Body of pancreas (tissue), 4 donors: ENCODE measurements around the gene FAM111B.

Source experiments
- POLR2A ChIP-seq, 3 donors: fragments of 450-650 bp; IDR thresholded peaks; one replicate each; pipeline ENCODE4 v1.6.1; 2016; ENCODE audit warnings: antibody characterized with exemption in 3 of 3, mild to moderate bottlenecking in 2 of 3
- TF ChIP-seq, protein P1 (sequence below), 7 experiments: fragments of 450-650 bp in 4 of 7; fragments of 200-600 bp in 3 of 7; sonication (generic) in 3 of 7; IDR thresholded peaks; one replicate each; pipeline ENCODE4 v1.5.1; 2016 to 2019; ENCODE audit warnings: antibody characterized with exemption in 7 of 7

DNA sequence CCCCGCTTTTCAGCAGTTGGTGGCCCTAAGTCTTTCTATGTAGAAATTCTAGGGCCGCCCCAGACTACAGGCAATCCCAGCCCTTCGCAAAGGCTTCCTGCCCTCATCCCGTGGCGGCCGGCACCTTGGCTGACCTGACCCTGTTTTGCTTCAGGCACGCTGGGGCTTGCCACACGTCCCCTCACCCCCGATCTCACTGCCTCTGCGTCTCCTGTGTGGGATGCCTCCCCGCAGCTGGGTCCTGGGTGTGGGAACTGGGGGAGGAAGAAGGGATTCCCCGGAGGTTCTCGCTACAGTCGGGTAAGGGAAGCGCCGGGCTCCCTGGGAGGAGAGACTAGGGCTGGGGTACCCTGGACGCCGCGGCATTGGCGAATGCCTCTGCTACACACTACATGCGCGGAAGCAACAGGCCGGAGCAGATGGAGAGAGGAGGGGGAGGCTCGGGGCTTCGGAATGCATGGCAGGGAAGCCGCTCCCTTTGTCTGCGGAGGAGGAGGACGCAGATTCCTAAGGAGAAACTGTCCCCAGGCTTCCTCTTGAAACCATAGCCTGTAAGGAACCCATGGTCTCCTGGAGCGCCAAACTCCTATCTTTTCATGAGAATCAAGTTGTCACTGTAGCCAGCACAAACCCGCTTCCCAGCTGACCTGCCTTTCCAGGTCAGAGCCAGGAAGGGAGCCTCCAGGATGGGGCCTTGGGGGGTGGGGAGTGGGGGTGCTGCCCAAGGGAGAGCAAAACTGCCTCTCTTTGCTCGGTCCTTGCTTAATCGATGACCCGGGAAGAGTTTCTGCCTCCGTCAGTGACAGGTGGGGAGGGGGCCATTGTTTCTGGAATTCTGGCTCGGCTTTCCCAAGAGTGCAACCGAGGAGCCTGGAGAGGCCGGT is 66.3 kb downstream of the FAM111B start:
- TF ChIP-seq, protein P1, sequence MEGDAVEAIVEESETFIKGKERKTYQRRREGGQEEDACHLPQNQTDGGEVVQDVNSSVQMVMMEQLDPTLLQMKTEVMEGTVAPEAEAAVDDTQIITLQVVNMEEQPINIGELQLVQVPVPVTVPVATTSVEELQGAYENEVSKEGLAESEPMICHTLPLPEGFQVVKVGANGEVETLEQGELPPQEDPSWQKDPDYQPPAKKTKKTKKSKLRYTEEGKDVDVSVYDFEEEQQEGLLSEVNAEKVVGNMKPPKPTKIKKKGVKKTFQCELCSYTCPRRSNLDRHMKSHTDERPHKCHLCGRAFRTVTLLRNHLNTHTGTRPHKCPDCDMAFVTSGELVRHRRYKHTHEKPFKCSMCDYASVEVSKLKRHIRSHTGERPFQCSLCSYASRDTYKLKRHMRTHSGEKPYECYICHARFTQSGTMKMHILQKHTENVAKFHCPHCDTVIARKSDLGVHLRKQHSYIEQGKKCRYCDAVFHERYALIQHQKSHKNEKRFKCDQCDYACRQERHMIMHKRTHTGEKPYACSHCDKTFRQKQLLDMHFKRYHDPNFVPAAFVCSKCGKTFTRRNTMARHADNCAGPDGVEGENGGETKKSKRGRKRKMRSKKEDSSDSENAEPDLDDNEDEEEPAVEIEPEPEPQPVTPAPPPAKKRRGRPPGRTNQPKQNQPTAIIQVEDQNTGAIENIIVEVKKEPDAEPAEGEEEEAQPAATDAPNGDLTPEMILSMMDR (IDR thresholded peaks at IDR 0.05) = no peak
- TF ChIP-seq POLR2A (IDR thresholded peaks at IDR 0.05) = peak in 1 of 3 donors; percentile 6
